Subcutaneous abdominal adipose tissue (tissue), 5 donors: ENCODE measurements around the gene THADA.
"Not testable (repeated sequence)": the region's sequence is repeated elsewhere in the genome, so short reads cannot be mapped to it uniquely, and the experiment has no call there.

ENCODE experiments used
- H3K27ac ChIP-seq: one replicate; pipeline ENCODE4 v1.7.0; 2013; ENCODE audit warnings: low read depth, mild to moderate bottlenecking, inconsistent platforms, low read length, moderate library complexity
- H3K27me3 ChIP-seq, 5 donors: one replicate each; pipeline ENCODE4 v1.7.0; 2013; ENCODE audit warnings: low read length in 5 of 5, inconsistent platforms in 1 of 5; ENCODE audit not compliant: control insufficient read depth in 5 of 5, insufficient read depth in 4 of 5
- H3K36me3 ChIP-seq, 5 donors: one replicate each; pipeline ENCODE4 v1.7.0; 2013; ENCODE audit warnings: low read length in 5 of 5; ENCODE audit not compliant: control insufficient read depth in 5 of 5, insufficient read depth in 5 of 5
- H3K4me1 ChIP-seq, 5 donors: one replicate each; pipeline ENCODE4 v1.7.0; 2013; ENCODE audit warnings: low read length in 5 of 5, mild to moderate bottlenecking in 3 of 5, moderate library complexity in 1 of 5; ENCODE audit not compliant: control insufficient read depth in 5 of 5, insufficient read depth in 5 of 5
- H3K4me3 ChIP-seq, 5 donors: one replicate each; pipeline ENCODE4 v1.7.0; 2013; ENCODE audit warnings: low read length in 5 of 5, low read depth in 1 of 5
- H3K9ac ChIP-seq, 5 donors: one replicate each; pipeline ENCODE4 v1.7.0; 2013; ENCODE audit warnings: low read length in 5 of 5, mild to moderate bottlenecking in 4 of 5, moderate library complexity in 3 of 5
- H3K9me3 ChIP-seq, 5 donors: one replicate each; pipeline ENCODE4 v1.7.0; 2013; ENCODE audit warnings: low read length in 5 of 5; ENCODE audit not compliant: control insufficient read depth in 5 of 5
- donor health status: healthy.
- donor health status: healthy.
- donor health status: healthy.
- donor health status: healthy.
- donor health status: healthy.

THADA gene

DNA sequence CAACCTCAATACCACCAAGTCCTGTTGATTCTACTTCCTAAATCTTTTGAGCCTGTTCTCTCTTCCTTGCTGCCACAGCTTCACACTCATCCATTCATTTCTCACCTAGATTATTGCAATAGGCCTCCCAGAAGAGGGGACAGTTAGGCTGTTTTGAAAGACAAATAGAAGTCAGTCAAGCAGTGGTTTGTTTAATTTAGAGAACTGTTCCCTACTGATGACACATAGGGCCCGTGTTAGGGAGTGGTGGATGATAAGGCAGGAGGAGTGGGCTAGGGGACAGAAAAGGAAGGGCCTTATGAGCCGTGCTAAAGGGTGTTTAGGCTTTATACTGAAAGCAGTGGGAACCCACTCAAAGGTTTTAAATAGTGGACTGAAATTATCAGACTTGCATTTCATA lies 309.9 kb downstream of the THADA start:
- Histone ChIP-seq H3K27me3 (no peaks in the 10 kb centered on the region), H3K4me3 (no peak overlapping the region), H3K9me3 (peaks cover 0 to 6% (median 0%) of the 10 kb centered on the region in 5 donors), H3K4me1 (no peaks in the 10 kb centered on the region), H3K36me3 (peaks cover 0 to 46% (median 35%) of the 10 kb centered on the region in 5 donors), H3K27ac (no peak overlapping the region), H3K9ac (no peak overlapping the region)

DNA sequence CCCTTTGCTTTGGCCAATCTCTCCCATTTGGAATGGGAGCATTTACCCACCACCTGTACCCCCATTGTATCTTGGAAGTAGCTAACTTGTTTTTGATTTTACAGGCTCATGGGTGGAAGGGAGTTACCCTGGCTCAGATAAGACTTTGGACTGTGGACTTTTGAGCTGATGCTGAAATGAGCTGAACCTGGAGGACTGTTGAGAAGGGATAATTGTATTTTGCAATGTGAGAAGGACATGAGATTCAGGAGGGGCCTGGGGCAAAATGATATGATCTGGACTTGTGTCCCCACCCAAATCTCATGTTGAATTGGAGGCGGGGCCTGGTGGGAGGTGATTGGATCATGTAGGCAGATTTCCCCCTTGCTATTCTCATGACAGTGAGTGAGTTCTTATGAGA lies 310.9 kb downstream of the THADA start:
- Histone ChIP-seq H3K4me1 (no peaks in the 10 kb centered on the region), H3K9me3 (peaks cover 0 to 6% (median 0%) of the 10 kb centered on the region in 5 donors), H3K27me3 (no peaks in the 10 kb centered on the region), H3K4me3 (no peak overlapping the region), H3K36me3 (peaks cover 0 to 47% (median 30%) of the 10 kb centered on the region in 5 donors), H3K27ac (no peak overlapping the region), H3K9ac (no peak overlapping the region)

DNA sequence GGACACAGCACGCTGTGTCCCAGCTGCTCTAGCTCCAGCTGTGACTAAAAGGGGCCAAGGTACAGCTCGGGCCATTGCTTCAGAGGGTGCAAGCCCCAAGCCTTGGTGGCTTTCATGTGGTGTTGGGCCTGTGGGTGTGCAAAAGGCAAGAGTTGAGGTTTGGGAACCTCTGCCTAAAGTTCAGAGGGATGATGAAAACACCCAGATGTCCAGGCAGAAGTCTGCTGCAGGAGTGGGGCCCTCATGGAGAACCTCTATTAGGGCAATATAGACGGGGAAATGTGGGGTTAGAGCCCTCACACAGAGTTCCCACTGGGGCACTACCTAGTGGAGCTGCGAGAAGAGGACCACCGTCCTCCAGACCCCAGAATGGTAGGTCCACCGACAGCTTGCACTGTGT lies 311.5 kb downstream of the THADA start:
- H3K9me3 ChIP-seq, H3K9ac ChIP-seq, H3K27me3 ChIP-seq, H3K27ac ChIP-seq, H3K4me1 ChIP-seq, H3K4me3 ChIP-seq: not testable (repeated sequence)
- peaks cover 3 to 53% (median 30%) of the 10 kb centered on the region in 5 donors for H3K36me3 ChIP-seq

DNA sequence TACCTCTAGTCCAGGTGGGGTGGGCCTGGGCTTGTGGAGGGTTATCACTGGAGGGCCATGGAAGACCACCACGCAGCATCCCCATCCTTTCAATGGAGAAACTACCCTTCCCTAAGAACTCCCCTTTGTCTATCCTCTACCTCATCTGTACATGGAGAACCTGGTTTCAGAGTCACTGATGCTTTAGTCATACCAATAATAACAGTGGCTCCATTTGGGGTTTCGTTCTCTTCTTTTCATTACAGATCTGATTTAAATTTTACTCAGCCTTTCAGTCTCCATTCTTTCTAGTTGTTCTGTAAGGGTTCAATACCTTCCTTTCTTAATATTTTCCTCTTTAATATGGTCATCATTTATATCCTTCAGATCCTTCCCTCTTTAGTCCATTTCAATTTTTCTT lies 314.8 kb downstream of the THADA start:
- H3K9ac ChIP-seq = no peak overlapping the region
- H3K27ac ChIP-seq = no peak overlapping the region
- peaks cover 0 to 6% (median 0%) of the 10 kb centered on the region in 5 donors for H3K9me3 ChIP-seq
- no peaks in the 10 kb centered on the region for H3K27me3 ChIP-seq
- no peak overlapping the region for H3K4me3 ChIP-seq
- peaks cover 3 to 36% (median 20%) of the 10 kb centered on the region in 5 donors for H3K36me3 ChIP-seq
- peaks cover 9 to 21% (median 19%) of the 10 kb centered on the region in 5 donors for H3K4me1 ChIP-seq

DNA sequence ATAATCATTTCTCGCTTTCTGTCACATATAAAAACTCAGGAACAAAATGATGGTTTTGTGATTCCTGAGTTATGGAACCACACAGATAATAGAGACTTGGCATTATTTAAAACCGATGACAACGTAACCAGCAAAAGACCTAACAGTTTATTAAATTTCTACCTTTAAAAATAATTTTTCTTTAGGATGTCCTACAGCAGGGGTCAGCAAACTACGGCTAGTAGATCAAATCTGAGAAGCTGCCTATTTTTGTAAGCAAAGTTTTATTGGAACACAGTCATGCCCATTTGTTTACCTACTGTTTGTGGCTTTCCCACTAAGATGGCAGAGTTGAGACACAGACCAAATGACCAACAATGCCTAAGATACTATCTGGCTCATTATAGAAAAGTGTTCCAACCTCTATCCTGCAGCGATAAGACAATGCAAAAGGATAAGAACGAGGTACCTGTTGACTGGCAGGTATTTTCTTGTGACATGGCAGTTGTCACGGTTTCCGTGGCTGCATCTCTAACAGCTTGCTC lies 316.5 kb downstream of the THADA start:
- no peak overlapping the region for H3K9ac ChIP-seq
- peaks cover 0 to 3% (median 0%) of the 10 kb centered on the region in 5 donors for H3K9me3 ChIP-seq
- H3K4me3 ChIP-seq = no peak overlapping the region
- peaks cover 3 to 22% (median 10%) of the 10 kb centered on the region in 5 donors for H3K36me3 ChIP-seq
- no peak overlapping the region for H3K27ac ChIP-seq
- H3K4me1 ChIP-seq = peaks cover 9 to 29% (median 25%) of the 10 kb centered on the region in 5 donors
- H3K27me3 ChIP-seq = no peaks in the 10 kb centered on the region

DNA sequence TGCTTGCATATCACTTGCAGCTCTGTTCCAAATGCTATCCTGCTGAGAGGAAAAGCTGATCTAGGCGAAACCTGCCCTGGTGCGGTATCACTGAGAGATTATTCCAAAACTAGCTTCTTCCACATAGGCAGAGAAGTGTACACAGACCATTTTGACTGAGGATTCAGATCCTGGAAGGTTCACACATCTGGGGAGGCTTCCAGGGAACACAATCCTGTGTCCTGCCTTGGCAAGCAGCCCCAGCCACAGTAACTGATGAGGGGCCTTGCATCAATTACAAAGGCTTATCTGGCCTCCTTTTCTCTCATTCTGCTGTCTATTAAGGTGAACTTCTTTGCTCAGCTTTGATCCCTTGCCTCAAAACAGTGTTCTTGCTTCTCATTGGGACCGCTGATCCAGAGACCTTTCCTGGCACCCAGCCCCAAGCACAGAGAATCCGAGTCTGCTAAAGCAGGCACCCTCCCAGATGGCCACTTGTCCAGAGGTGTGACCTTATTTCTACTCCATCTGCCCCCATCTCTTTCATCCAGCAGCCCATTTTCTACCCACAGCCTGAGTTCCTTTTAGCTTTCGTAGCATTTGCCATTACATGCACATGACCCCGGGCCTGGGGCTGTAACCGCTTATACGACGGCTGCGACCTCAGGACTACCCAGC lies 317.1 kb downstream of the THADA start:
- Histone ChIP-seq H3K27ac (no peak overlapping the region), H3K9me3 (no peaks in the 10 kb centered on the region), H3K27me3 (no peaks in the 10 kb centered on the region), H3K36me3 (peaks cover 3 to 20% (median 6%) of the 10 kb centered on the region in 5 donors), H3K9ac (peak overlapping the region in 1 of 5 donors; percentile 27), H3K4me1 (peaks cover 11 to 34% (median 28%) of the 10 kb centered on the region in 5 donors), H3K4me3 (no peak overlapping the region)

DNA sequence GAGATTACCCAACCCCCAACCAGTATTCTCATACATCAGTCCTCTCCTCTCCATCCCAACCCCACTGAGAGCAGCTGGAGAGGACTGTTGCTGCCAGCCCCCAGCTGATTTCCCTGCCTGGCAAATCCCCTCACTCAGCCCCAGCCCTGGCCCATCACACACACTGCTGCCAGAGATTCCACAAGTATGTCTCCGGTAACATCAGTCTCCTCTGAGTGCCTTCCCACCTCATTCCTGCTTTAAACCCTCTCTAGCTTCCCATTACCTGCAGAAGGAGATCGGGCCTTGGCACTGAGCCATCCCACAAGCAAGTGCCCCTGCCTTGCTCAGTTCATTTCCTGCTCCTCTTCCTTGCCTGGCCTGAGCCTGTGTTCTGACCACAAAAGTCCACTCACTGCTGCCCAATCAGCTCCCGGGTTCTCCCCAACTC lies 318.9 kb downstream of the THADA start:
- Histone ChIP-seq H3K27me3 (no peaks in the 10 kb centered on the region), H3K27ac (peak overlapping the region; percentile 86), H3K4me1 (peaks cover 16 to 42% (median 33%) of the 10 kb centered on the region in 5 donors), H3K9me3 (no peaks in the 10 kb centered on the region), H3K36me3 (peaks cover 3 to 10% (median 6%) of the 10 kb centered on the region in 5 donors), H3K4me3 (peak overlapping the region in 1 of 5 donors; percentile 38), H3K9ac (peak overlapping the region; percentile 17 to 67 (median 31))

DNA sequence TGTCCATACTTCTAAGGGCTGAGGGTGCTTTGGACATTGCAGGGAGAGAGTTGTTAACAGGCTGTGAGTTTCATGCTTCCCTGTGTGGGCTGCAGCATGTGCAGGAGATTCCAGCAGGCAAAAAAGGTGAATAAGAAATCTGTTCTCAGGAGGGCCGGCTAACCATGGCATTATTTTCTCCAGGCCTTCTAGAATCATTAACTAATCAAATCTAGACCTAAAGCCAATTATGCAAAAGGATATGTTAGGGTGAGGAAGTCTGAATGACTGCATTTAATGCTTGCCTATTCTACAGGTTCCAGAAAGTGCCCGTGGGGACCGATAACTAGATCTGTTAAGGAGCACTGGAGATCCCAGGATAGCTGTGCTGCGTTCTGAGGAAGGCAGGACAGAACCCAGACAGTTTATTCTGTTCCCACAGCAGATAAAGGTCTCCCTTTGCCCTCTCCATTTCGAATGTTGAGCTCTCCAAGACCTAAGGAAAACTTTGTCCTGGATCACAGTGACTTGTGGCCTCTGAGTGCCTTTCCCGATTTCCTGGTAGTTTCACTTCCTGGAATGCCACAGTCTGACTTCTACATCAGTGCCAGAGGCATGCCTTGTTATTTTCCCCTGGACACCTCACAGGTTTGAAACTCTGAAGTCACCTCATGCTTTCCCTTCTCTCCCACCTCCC lies 319.4 kb downstream of the THADA start:
- H3K4me3 ChIP-seq = peak overlapping the region in 2 of 5 donors; percentile 37 to 38

DNA sequence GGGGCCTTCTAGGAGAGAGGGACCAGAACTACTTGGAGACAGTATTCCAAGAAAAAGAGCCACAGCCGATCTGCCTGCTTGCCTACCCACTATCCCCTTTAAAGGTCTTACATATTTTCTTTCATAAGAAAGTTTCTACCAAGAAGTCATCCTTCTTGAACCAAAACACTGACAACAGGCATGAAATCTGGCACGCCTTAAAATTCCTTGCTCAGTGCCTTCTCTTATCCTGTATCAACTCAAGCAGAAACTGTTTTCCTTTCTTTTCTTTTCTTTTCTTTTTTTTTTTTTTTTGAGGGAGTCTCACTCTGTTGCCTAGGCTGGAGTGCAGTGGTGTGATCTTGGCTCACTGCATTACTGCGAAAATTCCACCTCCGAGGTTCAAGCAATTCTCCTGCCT lies 321.1 kb downstream of the THADA start:
- H3K36me3 ChIP-seq = peaks cover 0 to 6% (median 3%) of the 10 kb centered on the region in 5 donors
- no peak overlapping the region for H3K9ac ChIP-seq
- no peaks in the 10 kb centered on the region for H3K27me3 ChIP-seq
- no peaks in the 10 kb centered on the region for H3K9me3 ChIP-seq
- no peak overlapping the region for H3K27ac ChIP-seq
- H3K4me1 ChIP-seq = peaks cover 19 to 55% (median 47%) of the 10 kb centered on the region in 5 donors
- no peak overlapping the region for H3K4me3 ChIP-seq

More for the DNA sequence above, 319.4 kb downstream of the THADA start:
- Histone ChIP-seq H3K27ac (peak overlapping the region; percentile 86), H3K27me3 (no peaks in the 10 kb centered on the region), H3K4me1 (peaks cover 16 to 42% (median 33%) of the 10 kb centered on the region in 5 donors), H3K9me3 (no peaks in the 10 kb centered on the region), H3K9ac (peak overlapping the region in 4 of 5 donors; percentile 31 to 67 (median 42)), H3K36me3 (peaks cover 0 to 9% (median 6%) of the 10 kb centered on the region in 5 donors)

DNA sequence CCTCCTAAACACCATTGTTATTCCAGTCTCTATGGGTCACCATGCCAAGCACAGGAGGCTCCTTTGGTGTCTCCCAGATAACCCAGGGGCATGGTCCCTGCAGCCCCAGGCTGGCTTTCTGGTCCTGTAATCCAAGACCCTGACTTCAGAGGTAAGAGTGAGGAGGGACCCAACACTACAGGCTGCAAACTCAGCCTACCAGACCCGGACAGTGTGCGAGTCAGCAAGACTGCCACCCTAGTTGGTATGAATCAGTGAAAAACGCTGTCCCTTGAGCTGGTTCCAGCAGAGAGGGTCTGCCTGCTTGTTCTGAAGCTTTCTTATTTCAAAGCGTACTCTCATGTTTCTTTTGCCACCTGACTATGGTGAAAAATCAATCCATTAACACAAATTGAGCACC lies 321.8 kb downstream of the THADA start:
- Histone ChIP-seq H3K27me3 (no peaks in the 10 kb centered on the region), H3K4me1 (peaks cover 25 to 61% (median 53%) of the 10 kb centered on the region in 5 donors), H3K36me3 (peaks cover 0 to 2% (median 0%) of the 10 kb centered on the region in 5 donors), H3K27ac (peak overlapping the region; percentile 27), H3K4me3 (no peak overlapping the region), H3K9me3 (no peaks in the 10 kb centered on the region), H3K9ac (no peak overlapping the region)
